NCI-H2227 (cell line): ENCODE measurements around the gene DUSP10.

Experiments
- DNase-seq: peaks from one replicate; lab custom pipeline; 2025; ENCODE audit not compliant: unreplicated experiment; lab: John Stamatoyannopoulos, UW

The DUSP10 gene

DNA sequence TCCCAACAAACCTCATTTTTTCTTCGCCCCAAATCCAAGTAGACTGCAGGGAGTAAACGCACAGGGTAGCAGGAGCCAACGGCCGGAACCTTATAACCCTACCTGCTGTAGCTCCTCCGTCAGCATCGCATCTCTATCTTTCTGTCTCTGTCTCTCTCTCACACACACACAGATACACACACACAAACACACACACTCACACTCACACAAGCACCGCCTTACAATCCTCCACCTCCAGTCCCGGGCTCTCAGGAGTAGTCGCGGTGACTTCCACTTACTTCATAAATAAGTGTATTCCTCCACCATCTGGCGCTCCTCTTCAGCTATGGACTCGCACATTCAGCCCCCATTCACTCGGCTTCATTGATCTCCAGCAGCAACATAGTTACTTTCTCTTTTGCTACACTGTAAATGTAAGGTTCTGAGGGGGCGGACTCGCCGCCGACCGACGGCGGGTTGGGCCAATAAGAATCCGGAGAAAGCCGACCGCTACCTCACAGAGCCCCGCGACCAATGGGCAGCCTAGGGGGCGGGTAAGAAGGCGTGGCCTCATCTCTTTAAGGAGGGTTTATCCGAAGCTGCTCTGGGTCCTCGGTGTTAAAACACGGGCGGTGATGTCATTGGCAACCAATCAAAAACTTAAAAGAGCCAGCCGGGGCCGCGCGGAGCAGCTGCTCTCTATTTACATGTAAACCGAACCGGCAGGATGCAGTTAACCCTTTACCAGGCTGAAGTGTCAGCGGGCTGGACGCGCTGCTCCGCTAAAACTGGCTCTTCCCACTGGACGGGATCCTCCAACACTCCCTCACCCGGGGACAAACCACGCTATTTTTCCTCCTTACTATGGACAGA, at the start of gene DUSP10:
TSS of gene DUSP10 (minus strand) at position 387 of the 852 bp plus-strand sequence. CDS start 2,345 bp downstream, outside the sequence.
- peak; percentile 93 for DNase-seq

- DNase-seq = no peak
Measured at GRCh38 chr1:221788466-221788865, 46.6 kb upstream of the DUSP10 start.

GRCh38 chr1:221786647-221787046, 44.8 kb upstream of the DUSP10 start:
- DNase-seq = no peak

DNA sequence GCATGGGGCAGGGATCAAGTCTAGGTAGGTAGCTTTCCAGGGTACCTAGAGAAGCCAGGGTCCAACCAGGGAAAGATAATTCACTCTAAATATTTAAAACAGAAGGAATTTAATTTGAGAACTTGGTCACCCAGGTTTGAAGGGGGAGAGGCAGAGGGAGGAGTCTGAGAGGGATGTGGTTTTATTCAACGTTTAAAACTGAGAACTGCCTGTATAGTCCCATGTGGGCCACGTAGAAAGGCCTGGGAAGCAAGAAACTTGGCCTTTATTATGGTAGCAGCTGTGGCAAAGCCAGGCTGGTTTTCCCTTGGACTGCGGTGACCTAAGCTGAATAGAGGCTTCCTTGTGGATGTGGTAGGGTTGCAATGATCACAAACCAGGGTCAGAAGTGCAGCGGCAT, 42.0 kb upstream of the DUSP10 start:
- DNase-seq = no peak

DNA sequence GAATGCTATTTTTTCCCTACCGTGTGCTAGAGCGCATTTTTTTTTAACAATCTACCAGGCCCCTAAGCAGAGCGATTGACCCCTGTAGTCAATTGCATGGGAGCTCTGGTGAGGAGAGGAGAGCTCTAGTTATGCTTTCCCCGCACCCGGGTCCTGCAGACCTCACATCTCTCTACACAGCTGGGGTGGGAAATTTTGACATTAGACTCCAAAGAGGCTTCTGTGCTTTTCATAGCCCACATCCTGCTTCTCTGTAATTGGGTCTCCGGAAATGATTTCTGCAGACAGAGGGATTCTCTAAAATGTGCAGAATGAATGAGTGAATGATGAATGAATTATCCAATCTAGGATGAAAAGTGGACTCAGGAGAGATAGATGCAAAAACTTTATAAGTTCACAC, 41.5 kb upstream of the DUSP10 start:
- DNase-seq = no peak

DNA sequence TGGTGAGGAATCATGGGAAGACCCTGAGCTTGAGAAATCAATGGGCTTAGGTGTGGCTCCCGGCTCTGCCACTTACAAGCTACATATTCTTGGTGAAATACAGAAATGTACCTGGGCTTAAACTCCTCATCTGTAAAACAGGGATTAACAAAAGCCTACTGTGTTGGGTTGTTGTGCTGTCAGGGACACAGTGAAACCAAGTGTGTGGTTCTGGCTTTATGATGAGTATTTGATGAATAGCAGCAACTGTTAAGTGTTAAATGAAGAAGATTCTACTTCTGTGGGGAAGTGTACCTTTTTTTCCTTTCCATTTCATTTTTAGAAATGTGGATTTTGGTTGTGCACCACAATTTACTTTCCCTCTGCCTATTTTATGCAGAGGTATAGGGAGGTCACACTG, 41.1 kb upstream of the DUSP10 start:
- no peak for DNase-seq

DNA sequence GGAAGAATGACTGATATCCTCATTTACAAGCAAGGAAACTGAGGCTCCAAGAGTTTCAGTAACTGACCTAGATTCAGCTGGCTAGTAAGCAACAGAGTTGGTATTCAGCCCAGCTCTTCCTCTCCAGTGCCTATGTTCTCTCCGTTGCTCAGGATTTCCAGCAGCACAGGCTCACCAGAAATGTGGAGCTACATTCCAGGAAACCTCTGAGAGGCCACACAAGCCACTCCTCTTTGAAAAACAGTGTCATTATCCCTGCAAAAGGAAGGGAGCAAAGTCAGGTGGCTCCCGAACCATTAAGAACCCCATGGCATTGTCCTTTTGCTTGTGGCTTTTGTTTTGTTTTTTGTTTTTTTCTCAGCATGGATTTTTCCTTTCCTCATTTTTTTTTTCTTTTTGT, 40.6 kb upstream of the DUSP10 start:
- no peak for DNase-seq

- DNase-seq = no peak
Measured at GRCh38 chr1:221781102-221781755, 39.3 kb upstream of the DUSP10 start.

DNA sequence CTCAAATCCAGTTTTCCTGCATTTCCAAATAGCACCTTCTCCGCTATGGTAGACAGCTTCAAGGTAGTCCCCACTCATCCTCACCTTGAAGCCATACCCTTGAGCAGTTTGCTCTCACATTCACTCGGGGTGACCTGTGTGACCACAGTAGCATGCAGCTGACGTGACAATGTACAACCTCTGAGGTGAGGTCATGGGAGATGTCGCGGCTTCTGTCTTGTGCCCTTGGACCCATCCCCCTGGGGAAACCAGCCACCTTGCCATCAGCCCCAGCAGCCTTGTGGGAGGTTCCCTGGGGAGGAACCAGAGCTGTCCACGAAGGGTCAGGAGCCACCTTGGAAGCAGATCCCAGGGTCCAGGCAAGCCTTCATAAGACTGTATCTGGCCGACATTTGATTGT, 38.3 kb upstream of the DUSP10 start:
- DNase-seq = no peak

- no peak for DNase-seq
Measured at GRCh38 chr1:221779771-221780170, 37.9 kb upstream of the DUSP10 start.

GRCh38 chr1:221778535-221779142, 36.8 kb upstream of the DUSP10 start:
- DNase-seq = no peak

DNA sequence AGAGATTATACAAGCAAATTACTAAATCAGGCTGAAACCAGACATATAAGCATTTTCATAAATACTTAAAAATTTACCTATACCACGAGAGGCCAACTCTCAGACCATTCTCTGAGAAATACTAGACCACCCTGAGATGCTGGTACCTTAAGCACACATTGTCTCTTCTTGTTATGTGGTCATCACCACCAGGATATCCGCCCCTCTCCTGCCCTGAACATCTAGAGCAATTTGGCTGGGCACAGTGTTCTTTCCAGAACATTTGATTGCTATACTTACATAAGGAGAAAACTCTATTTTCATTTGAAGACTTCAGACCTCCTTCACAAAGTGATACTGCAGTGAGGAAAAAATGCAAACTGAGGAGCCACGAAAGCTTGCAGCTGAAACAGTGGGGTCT, 36.2 kb upstream of the DUSP10 start:
- no peak for DNase-seq

DNA sequence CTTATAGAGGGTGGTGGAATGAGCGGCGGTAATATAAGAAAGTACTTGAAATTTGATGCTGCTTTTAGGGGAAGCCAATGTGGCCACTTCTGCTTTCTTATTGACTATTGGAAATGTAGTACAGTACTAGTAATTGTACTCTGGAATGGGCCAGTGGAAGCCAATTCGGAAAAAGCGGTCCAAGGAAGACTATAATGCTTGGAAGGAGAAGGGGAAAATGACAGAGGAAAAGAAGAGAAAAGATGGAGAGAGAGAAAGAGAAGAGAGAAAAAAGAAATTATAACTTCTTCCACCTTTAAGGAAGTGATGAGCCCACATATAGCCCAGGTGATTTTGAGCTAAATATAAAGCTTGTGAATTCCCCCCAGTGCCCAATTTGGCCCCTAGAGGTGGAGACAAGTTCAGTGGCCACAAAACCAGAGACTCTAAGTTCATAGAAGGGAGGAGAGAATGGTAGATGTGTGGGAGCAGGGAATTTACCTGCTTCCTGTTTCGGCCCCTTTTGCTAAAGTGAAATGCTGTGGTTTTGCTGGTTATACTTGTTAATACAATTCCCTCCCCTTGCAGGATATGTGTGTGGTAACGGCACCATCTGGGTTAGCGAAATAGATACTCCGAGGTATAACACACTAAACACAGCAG, 35.7 kb upstream of the DUSP10 start:
- no peak for DNase-seq

- no peak for DNase-seq
Measured at GRCh38 chr1:221776495-221777301, 34.8 kb upstream of the DUSP10 start.

DNA sequence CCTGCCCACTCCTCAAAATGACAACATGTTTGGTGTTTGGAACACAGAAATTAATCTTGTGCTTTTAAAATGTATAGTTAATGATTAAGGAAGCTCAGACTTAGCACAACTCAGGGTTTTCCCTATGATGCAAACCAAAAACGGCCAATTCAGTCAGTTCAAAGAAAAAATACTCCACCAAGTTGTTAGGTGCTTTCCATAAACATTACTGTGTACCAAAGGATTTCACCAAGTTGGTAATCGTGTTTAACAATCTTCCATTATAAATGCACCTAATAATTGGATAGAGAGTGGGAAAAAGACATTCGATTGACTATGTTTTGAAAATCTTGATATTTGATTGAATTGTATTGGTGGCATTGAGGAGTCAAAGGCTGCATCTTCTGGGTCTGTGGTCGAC, 33.3 kb upstream of the DUSP10 start:
- DNase-seq = no peak

- no peak for DNase-seq
Measured at GRCh38 chr1:221774054-221774842, 32.4 kb upstream of the DUSP10 start.

- DNase-seq = no peak
Measured at GRCh38 chr1:221773383-221773782, 31.5 kb upstream of the DUSP10 start.

DNA sequence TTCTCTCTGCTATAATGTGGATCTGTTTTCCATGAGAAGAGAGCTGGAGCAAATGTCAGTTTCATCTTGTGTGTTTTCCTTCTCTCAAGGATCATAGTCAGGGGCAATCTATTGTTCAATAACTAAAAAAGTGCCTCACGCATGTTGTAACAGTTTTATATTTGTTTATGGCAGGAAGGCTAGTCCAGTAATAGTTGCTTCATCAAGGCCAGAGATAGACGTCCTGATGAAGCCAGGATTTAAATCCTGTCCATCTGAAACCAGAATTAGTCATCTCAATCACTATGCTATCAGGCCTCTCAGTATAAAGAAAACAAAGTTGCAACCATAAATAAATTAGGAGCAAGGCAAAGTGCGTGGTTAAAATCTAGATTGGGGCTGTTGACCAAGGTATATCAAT, 30.2 kb upstream of the DUSP10 start:
- DNase-seq = no peak

DNA sequence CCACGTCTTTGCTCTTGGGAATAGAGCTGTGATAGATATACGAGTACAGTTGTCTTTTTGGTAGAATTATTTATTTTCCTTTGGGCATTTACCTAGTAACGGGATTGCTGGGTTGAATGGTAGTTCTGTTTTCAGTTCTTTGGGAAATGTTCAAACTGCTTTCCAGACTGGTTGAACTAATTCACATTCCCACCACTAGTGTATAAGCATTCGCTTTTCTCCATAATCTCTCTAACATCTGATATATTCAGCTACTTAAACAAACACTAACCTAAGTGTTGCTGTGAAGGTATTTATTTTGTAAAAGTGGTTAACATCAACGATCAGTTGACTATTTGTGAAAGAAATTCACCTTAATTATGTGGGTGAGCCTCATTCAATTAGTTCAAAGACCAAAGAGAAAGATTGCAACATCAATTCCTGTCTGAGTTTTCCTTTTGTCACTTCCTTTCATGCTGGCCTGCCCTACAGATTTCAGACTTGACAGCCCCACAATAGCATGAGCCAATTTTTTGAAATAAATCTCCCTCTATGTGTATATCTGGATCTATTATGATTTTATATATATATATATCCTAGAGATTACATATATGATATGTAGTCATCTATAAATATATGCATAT, 26.7 kb upstream of the DUSP10 start:
- DNase-seq = no peak

- DNase-seq = no peak
Measured at GRCh38 chr1:221766210-221766609, 24.3 kb upstream of the DUSP10 start.
